ENCODE data around the gene OBSCN.

The OBSCN gene

DNA sequence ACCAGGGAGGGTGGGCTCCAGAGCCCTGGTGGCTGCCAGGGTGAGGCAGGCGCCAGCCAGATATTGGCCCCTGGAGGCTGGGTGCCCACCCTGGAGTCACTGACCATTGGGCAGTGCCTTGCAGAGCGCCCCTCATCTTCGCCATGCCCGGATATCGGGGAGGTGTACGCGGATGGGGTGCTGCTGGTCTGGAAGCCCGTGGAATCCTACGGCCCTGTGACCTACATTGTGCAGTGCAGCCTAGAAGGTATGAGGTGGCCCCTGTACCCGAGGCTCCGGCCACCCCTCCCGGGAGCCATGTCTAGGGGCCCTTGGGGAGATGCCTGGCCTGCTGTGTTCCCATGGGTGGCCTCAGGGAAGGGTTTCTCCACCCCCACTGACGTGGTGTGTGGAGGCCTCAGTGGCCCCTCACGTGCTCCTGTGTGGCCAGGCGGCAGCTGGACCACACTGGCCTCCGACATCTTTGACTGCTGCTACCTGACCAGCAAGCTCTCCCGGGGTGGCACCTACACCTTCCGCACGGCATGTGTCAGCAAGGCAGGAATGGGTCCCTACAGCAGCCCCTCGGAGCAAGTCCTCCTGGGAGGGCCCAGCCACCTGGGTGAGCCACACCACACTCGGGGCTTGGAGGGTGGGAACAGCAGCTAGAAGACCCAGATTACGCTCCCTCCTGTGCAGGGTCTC, 167.9 kb downstream of the OBSCN start:
- H3K27me3 ChIP-seq (ENCODE audit: insufficient read depth, poor library complexity, severe bottlenecking): peaks cover 19% of the 10 kb centered on the region
- DNase-seq (ENCODE audit: low read depth in 1 of 2, low spot score in 1 of 2): no peak
- no peak for TF ChIP-seq GABPA (IDR thresholded peaks at IDR 0.05; ENCODE audit: low read depth)
- TF ChIP-seq POLR2AphosphoS5 (IDR thresholded peaks at IDR 0.05; ENCODE audit: low read depth): no peak
- TF ChIP-seq, protein P1, sequence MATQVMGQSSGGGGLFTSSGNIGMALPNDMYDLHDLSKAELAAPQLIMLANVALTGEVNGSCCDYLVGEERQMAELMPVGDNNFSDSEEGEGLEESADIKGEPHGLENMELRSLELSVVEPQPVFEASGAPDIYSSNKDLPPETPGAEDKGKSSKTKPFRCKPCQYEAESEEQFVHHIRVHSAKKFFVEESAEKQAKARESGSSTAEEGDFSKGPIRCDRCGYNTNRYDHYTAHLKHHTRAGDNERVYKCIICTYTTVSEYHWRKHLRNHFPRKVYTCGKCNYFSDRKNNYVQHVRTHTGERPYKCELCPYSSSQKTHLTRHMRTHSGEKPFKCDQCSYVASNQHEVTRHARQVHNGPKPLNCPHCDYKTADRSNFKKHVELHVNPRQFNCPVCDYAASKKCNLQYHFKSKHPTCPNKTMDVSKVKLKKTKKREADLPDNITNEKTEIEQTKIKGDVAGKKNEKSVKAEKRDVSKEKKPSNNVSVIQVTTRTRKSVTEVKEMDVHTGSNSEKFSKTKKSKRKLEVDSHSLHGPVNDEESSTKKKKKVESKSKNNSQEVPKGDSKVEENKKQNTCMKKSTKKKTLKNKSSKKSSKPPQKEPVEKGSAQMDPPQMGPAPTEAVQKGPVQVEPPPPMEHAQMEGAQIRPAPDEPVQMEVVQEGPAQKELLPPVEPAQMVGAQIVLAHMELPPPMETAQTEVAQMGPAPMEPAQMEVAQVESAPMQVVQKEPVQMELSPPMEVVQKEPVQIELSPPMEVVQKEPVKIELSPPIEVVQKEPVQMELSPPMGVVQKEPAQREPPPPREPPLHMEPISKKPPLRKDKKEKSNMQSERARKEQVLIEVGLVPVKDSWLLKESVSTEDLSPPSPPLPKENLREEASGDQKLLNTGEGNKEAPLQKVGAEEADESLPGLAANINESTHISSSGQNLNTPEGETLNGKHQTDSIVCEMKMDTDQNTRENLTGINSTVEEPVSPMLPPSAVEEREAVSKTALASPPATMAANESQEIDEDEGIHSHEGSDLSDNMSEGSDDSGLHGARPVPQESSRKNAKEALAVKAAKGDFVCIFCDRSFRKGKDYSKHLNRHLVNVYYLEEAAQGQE (IDR thresholded peaks at IDR 0.05; ENCODE audit: insufficient replicate concordance, low read depth): no peak
- TF ChIP-seq, protein P2, sequence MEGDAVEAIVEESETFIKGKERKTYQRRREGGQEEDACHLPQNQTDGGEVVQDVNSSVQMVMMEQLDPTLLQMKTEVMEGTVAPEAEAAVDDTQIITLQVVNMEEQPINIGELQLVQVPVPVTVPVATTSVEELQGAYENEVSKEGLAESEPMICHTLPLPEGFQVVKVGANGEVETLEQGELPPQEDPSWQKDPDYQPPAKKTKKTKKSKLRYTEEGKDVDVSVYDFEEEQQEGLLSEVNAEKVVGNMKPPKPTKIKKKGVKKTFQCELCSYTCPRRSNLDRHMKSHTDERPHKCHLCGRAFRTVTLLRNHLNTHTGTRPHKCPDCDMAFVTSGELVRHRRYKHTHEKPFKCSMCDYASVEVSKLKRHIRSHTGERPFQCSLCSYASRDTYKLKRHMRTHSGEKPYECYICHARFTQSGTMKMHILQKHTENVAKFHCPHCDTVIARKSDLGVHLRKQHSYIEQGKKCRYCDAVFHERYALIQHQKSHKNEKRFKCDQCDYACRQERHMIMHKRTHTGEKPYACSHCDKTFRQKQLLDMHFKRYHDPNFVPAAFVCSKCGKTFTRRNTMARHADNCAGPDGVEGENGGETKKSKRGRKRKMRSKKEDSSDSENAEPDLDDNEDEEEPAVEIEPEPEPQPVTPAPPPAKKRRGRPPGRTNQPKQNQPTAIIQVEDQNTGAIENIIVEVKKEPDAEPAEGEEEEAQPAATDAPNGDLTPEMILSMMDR (IDR thresholded peaks at IDR 0.05; ENCODE audit: insufficient read depth, low read length): no peak
- TF ChIP-seq SPI1 (IDR thresholded peaks at IDR 0.05; ENCODE audit: borderline replicate concordance, low read depth): no peak
- H3K4me3 ChIP-seq (replicated peaks; ENCODE audit: insufficient read depth, low read length): no peak overlapping the region
- H3K27ac ChIP-seq (replicated peaks): no peak overlapping the region

DNA sequence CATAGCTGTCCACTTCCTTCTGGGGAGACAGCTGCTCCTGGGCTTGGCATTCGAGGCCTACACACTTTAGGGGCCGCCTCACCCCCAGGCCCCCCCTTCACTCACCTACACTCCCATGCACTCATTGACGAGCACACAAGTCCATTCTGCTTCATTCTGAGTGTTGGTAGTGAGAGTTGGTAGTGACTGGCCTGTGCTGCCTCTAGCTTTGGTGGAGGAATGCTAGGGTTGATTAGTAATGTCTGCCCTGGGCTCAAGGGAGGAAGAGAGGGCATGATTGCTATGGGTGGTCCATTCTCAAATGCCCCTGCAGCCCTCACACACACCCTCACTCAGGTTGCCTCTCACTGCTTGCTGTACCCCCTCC, 168.4 kb downstream of the OBSCN start:
- H3K27ac ChIP-seq (replicated peaks): no peak overlapping the region
- peaks cover 21% of the 10 kb centered on the region for H3K27me3 ChIP-seq (ENCODE audit: insufficient read depth, poor library complexity, severe bottlenecking)
- H3K4me3 ChIP-seq (replicated peaks; ENCODE audit: insufficient read depth, low read length): no peak overlapping the region
- TF ChIP-seq POLR2AphosphoS5 (IDR thresholded peaks at IDR 0.05; ENCODE audit: low read depth): no peak
- no peak for TF ChIP-seq SPI1 (IDR thresholded peaks at IDR 0.05; ENCODE audit: borderline replicate concordance, low read depth)
- TF ChIP-seq, protein P2 (IDR thresholded peaks at IDR 0.05; ENCODE audit: insufficient read depth, low read length): no peak
- TF ChIP-seq, protein P1 (IDR thresholded peaks at IDR 0.05; ENCODE audit: insufficient replicate concordance, low read depth): no peak
- no peak for TF ChIP-seq GABPA (IDR thresholded peaks at IDR 0.05; ENCODE audit: low read depth)
- no peak for DNase-seq (ENCODE audit: low read depth in 1 of 2, low spot score in 1 of 2)

DNA sequence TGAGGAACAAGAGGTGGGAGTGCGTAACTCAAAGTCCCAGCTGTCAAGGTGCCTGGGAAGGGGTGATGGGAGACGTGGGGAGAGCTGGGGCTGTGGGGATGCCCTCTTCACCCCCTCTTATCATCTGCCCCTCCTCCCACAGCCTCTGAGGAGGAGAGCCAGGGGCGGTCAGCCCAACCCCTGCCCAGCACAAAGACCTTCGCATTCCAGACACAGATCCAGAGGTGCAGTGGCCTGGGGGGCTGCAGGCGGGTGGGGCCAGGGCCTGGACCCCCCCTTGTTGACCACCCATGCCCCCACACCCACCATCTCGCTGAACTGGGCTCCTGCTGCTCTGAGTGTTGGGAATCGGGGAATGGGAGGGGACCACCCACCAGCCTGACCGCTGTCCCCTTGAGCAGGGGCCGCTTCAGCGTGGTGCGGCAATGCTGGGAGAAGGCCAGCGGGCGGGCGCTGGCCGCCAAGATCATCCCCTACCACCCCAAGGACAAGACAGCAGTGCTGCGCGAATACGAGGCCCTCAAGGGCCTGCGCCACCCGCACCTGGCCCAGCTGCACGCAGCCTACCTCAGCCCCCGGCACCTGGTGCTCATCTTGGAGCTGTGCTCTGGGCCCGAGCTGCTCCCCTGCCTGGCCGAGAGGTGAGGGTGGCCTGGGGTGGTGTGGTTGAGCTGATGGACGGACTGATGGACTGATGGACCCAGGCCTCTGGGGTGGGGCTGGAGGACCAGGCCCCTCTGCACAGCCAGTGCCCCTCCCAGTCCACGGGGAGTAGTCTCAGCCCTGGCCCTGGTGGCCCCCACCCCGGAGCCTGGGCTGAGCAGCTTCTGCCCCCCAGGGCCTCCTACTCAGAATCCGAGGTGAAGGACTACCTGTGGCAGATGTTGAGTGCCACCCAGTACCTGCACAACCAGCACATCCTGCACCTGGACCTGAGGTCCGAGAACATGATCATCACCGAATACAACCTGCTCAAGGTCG, 169.1 kb downstream of the OBSCN start:
- H3K4me3 ChIP-seq (replicated peaks; ENCODE audit: insufficient read depth, low read length): no peak overlapping the region
- H3K27ac ChIP-seq (replicated peaks): no peak overlapping the region
- no peak for DNase-seq (ENCODE audit: low read depth in 1 of 2, low spot score in 1 of 2)
- peaks cover 21% of the 10 kb centered on the region for H3K27me3 ChIP-seq (ENCODE audit: insufficient read depth, poor library complexity, severe bottlenecking)
- TF ChIP-seq GABPA (IDR thresholded peaks at IDR 0.05; ENCODE audit: low read depth) (no peak), SPI1 (IDR thresholded peaks at IDR 0.05; ENCODE audit: borderline replicate concordance, low read depth) (no peak), POLR2AphosphoS5 (IDR thresholded peaks at IDR 0.05; ENCODE audit: low read depth) (no peak)
- TF ChIP-seq, protein P1 (IDR thresholded peaks at IDR 0.05; ENCODE audit: insufficient replicate concordance, low read depth): no peak
- TF ChIP-seq, protein P2 (IDR thresholded peaks at IDR 0.05; ENCODE audit: insufficient read depth, low read length): no peak

All from HL-60 (cell line).